SK-N-SH treated with all-trans-retinoic acid at 6 μM for 48 hours (cell line): Measurements from ENCODE around the gene SYNE1.

ENCODE experiments used
- ATAC-seq: fragments of 200-7000 bp; cut with Tn5 transposase; 3 replicates; pipeline ENCODE4 v1.9.1; 2020; ENCODE audit warnings: mild to moderate bottlenecking, moderate library complexity
- ARNTL ChIP-seq: fragments of 450-650 bp; formaldehyde crosslinking; IDR thresholded peaks from 2 replicates; pipeline ENCODE4 v1.5.0; 2020; ENCODE audit warnings: low read depth, mild to moderate bottlenecking, moderate library complexity, borderline replicate concordance
- BACH2 ChIP-seq: fragments of 250-450 bp; sonication (Bioruptor Pico); IDR thresholded peaks from 2 replicates; pipeline ENCODE4 v1.9.0; 2021; ENCODE audit warnings: mild to moderate bottlenecking, borderline replicate concordance
- CSDC2 ChIP-seq: fragments of 250-450 bp; sonication (Bioruptor Pico); IDR thresholded peaks from 2 replicates; pipeline ENCODE4 v1.5.0; 2020; ENCODE audit warnings: mild to moderate bottlenecking, moderate library complexity
- ESRRG ChIP-seq: fragments of 250-450 bp; sonication (Bioruptor Pico); IDR thresholded peaks from 2 replicates; pipeline ENCODE4 v1.6.1; 2021; ENCODE audit warnings: mild to moderate bottlenecking
- GLIS3 ChIP-seq: fragments of 250-450 bp; sonication (Bioruptor Pico); IDR thresholded peaks from 2 replicates; pipeline ENCODE4 v1.5.0; 2020; ENCODE audit warnings: mild to moderate bottlenecking, moderate library complexity
- ISL1 ChIP-seq: fragments of 250-450 bp; sonication (Bioruptor Pico); IDR thresholded peaks from 2 replicates; pipeline ENCODE4 v2.1.2; 2022; ENCODE audit warnings: mild to moderate bottlenecking, moderate library complexity
- PPARA ChIP-seq: fragments of 250-450 bp; sonication (Bioruptor Pico); IDR thresholded peaks from 2 replicates; pipeline ENCODE4 v1.5.0; 2020; ENCODE audit warnings: mild to moderate bottlenecking, borderline replicate concordance
- RARB ChIP-seq: fragments of 250-450 bp; sonication (Bioruptor Pico); IDR thresholded peaks from 2 replicates; pipeline ENCODE4 v1.8.0; 2021; ENCODE audit warnings: mild to moderate bottlenecking, moderate library complexity
- ZC3H10 ChIP-seq: fragments of 250-450 bp; sonication (Bioruptor Pico); IDR thresholded peaks from 2 replicates; pipeline ENCODE4 v1.5.1; 2021; ENCODE audit warnings: mild to moderate bottlenecking, moderate library complexity
- ZFP3 ChIP-seq: fragments of 250-450 bp; sonication (Bioruptor Pico); IDR thresholded peaks from 2 replicates; pipeline ENCODE4 v1.5.0; 2020; ENCODE audit warnings: mild to moderate bottlenecking, moderate library complexity
- ZFP30 ChIP-seq: fragments of 450-650 bp; formaldehyde crosslinking; IDR thresholded peaks from 2 replicates; pipeline ENCODE4 v1.5.0; 2022; ENCODE audit warnings: mild to moderate bottlenecking, moderate library complexity
- ZNF565 ChIP-seq: fragments of 450-650 bp; formaldehyde crosslinking; conservative IDR thresholded peaks from 2 replicates; pipeline ENCODE4 v1.5.0; 2020; ENCODE audit warnings: low read depth, mild to moderate bottlenecking, moderate library complexity
- ZNF70 ChIP-seq: fragments of 450-650 bp; formaldehyde crosslinking; IDR thresholded peaks from 2 replicates; pipeline ENCODE4 v1.5.0; 2020; ENCODE audit warnings: mild to moderate bottlenecking, moderate library complexity
- ZNF8 ChIP-seq: fragments of 450-650 bp; formaldehyde crosslinking; IDR thresholded peaks from 2 replicates; pipeline ENCODE4 v1.5.0; 2020; ENCODE audit warnings: mild to moderate bottlenecking, moderate library complexity
- TF ChIP-seq, protein P1 (sequence below): fragments of 250-450 bp; sonication (Bioruptor Pico); IDR thresholded peaks from 2 replicates; pipeline ENCODE4 v1.5.1; 2020; ENCODE audit warnings: low read depth, mild to moderate bottlenecking, moderate library complexity
- TF ChIP-seq, protein P2 (sequence below): fragments of 250-450 bp; sonication (Bioruptor Pico); IDR thresholded peaks from 2 replicates; pipeline ENCODE4 v1.5.1; 2021; ENCODE audit warnings: mild to moderate bottlenecking, moderate library complexity
- TF ChIP-seq, protein P3 (sequence below): fragments of 250-450 bp; sonication (Bioruptor Pico); IDR thresholded peaks from 2 replicates; pipeline ENCODE4 v1.8.0; 2021; ENCODE audit warnings: low read depth, mild to moderate bottlenecking, moderate library complexity, borderline replicate concordance
- TF ChIP-seq, protein P4 (sequence below): fragments of 250-450 bp; sonication (Bioruptor Pico); IDR thresholded peaks from 2 replicates; pipeline ENCODE4 v1.8.0; 2020; ENCODE audit warnings: mild to moderate bottlenecking, moderate library complexity, borderline replicate concordance
- TF ChIP-seq, protein P5 (sequence below): fragments of 250-450 bp; sonication (Bioruptor Pico); IDR thresholded peaks from 2 replicates; pipeline ENCODE4 v1.5.0; 2020; ENCODE audit warnings: mild to moderate bottlenecking, moderate library complexity

Gene SYNE1

DNA sequence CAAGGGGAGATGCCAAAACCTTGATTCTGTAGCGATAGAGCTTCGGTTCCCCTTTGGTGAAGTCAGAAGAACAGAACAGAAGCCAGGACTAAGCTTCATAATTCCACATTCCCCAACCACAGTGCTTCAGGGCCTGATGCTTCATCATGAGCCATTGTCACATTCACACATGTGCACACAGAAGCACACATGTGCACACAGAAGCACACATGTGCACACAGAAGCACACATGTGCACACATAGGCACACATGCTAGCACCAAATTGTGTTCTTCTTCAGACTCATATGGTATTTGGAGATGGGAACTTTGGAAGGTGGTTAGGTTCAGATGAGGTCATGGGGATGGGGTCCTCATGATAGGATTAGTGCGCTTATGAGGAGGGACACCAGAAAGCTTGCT, 183.2 kb downstream of the SYNE1 start:
- ATAC-seq, result no peak
- TF ChIP-seq, protein P1, sequence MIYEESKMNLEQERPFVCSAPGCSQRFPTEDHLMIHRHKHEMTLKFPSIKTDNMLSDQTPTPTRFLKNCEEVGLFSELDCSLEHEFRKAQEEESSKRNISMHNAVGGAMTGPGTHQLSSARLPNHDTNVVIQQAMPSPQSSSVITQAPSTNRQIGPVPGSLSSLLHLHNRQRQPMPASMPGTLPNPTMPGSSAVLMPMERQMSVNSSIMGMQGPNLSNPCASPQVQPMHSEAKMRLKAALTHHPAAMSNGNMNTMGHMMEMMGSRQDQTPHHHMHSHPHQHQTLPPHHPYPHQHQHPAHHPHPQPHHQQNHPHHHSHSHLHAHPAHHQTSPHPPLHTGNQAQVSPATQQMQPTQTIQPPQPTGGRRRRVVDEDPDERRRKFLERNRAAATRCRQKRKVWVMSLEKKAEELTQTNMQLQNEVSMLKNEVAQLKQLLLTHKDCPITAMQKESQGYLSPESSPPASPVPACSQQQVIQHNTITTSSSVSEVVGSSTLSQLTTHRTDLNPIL (CRISPR knock-in tag), result no peak
- TF ChIP-seq ZNF565 (CRISPR knock-in tag) (no peak), ESRRG (CRISPR knock-in tag) (no peak)
- TF ChIP-seq, protein P2, sequence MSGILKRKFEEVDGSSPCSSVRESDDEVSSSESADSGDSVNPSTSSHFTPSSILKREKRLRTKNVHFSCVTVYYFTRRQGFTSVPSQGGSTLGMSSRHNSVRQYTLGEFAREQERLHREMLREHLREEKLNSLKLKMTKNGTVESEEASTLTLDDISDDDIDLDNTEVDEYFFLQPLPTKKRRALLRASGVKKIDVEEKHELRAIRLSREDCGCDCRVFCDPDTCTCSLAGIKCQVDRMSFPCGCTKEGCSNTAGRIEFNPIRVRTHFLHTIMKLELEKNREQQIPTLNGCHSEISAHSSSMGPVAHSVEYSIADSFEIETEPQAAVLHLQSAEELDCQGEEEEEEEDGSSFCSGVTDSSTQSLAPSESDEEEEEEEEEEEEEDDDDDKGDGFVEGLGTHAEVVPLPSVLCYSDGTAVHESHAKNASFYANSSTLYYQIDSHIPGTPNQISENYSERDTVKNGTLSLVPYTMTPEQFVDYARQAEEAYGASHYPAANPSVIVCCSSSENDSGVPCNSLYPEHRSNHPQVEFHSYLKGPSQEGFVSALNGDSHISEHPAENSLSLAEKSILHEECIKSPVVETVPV, result no peak

DNA sequence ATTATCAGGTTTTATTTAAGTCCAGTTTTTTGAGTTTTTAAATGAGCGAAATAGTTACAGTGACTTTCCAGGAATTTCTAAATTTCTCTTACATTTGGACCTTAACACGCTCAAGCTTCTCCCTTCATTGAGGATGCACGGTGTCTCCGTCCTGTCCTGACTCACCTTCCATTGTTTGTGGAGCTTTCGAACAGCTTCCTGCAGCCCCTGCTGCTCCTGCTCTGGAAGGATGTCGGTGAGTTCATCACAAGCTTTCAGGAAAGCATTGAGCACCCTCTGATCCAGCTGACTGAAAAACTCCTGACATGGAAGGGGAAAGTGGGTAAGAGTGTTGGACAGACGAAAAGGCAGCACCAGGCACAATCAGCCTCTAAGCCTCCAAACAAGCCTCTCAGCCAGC, 183.7 kb downstream of the SYNE1 start:
- TF ChIP-seq ZFP3 (CRISPR knock-in tag), result no peak
- TF ChIP-seq, protein P1 (CRISPR knock-in tag), result no peak
- no peak for TF ChIP-seq ZNF565 (CRISPR knock-in tag)
- TF ChIP-seq, protein P3, sequence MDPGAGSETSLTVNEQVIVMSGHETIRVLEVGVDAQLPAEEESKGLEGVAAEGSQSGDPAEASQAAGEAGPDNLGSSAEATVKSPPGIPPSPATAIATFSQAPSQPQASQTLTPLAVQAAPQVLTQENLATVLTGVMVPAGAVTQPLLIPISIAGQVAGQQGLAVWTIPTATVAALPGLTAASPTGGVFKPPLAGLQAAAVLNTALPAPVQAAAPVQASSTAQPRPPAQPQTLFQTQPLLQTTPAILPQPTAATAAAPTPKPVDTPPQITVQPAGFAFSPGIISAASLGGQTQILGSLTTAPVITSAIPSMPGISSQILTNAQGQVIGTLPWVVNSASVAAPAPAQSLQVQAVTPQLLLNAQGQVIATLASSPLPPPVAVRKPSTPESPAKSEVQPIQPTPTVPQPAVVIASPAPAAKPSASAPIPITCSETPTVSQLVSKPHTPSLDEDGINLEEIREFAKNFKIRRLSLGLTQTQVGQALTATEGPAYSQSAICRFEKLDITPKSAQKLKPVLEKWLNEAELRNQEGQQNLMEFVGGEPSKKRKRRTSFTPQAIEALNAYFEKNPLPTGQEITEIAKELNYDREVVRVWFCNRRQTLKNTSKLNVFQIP (CRISPR knock-in tag), result no peak
- no peak for TF ChIP-seq PPARA (CRISPR knock-in tag)
- TF ChIP-seq CSDC2, result no peak
- no peak for TF ChIP-seq ZC3H10
- no peak for TF ChIP-seq ZFP30 (CRISPR knock-in tag)
- TF ChIP-seq, protein P4, sequence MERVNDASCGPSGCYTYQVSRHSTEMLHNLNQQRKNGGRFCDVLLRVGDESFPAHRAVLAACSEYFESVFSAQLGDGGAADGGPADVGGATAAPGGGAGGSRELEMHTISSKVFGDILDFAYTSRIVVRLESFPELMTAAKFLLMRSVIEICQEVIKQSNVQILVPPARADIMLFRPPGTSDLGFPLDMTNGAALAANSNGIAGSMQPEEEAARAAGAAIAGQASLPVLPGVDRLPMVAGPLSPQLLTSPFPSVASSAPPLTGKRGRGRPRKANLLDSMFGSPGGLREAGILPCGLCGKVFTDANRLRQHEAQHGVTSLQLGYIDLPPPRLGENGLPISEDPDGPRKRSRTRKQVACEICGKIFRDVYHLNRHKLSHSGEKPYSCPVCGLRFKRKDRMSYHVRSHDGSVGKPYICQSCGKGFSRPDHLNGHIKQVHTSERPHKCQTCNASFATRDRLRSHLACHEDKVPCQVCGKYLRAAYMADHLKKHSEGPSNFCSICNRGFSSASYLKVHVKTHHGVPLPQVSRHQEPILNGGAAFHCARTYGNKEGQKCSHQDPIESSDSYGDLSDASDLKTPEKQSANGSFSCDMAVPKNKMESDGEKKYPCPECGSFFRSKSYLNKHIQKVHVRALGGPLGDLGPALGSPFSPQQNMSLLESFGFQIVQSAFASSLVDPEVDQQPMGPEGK (CRISPR knock-in tag), result no peak
- TF ChIP-seq RARB, result no peak
- no peak for TF ChIP-seq BACH2
- no peak for TF ChIP-seq GLIS3 (CRISPR knock-in tag)
- TF ChIP-seq ARNTL (CRISPR knock-in tag), result no peak
- TF ChIP-seq ISL1, result no peak
- TF ChIP-seq ZNF70 (CRISPR knock-in tag), result no peak
- TF ChIP-seq ZNF8 (CRISPR knock-in tag), result no peak
- no peak for ATAC-seq

DNA sequence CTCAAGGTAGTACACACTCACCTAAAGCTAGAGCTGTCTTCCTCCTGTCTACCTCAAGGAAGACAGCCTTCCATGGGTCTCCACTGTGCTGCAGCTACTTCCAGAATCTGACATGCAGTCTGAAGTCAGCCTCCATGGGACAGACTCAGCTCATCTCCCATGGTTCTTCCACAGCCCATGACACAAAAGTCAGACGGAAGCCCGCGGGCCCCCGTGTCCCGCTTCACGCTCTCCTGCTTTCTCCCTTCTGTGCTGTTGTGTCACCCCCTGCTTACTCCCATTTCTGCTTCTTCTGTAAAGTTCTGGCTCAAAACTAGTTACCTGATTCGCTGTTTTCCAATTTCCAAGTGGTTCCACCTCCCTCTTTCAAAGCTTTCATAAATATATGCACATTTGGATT, 184.5 kb downstream of the SYNE1 start:
- no peak for ATAC-seq
- no peak for TF ChIP-seq ZFP30 (CRISPR knock-in tag)
- TF ChIP-seq, protein P4 (CRISPR knock-in tag), result no peak
- TF ChIP-seq ZNF565 (CRISPR knock-in tag), result no peak
- TF ChIP-seq PPARA (CRISPR knock-in tag), result no peak
- no peak for TF ChIP-seq ZFP3 (CRISPR knock-in tag)
- TF ChIP-seq ARNTL (CRISPR knock-in tag), result no peak
- no peak for TF ChIP-seq ZNF8 (CRISPR knock-in tag)
- TF ChIP-seq, protein P5, sequence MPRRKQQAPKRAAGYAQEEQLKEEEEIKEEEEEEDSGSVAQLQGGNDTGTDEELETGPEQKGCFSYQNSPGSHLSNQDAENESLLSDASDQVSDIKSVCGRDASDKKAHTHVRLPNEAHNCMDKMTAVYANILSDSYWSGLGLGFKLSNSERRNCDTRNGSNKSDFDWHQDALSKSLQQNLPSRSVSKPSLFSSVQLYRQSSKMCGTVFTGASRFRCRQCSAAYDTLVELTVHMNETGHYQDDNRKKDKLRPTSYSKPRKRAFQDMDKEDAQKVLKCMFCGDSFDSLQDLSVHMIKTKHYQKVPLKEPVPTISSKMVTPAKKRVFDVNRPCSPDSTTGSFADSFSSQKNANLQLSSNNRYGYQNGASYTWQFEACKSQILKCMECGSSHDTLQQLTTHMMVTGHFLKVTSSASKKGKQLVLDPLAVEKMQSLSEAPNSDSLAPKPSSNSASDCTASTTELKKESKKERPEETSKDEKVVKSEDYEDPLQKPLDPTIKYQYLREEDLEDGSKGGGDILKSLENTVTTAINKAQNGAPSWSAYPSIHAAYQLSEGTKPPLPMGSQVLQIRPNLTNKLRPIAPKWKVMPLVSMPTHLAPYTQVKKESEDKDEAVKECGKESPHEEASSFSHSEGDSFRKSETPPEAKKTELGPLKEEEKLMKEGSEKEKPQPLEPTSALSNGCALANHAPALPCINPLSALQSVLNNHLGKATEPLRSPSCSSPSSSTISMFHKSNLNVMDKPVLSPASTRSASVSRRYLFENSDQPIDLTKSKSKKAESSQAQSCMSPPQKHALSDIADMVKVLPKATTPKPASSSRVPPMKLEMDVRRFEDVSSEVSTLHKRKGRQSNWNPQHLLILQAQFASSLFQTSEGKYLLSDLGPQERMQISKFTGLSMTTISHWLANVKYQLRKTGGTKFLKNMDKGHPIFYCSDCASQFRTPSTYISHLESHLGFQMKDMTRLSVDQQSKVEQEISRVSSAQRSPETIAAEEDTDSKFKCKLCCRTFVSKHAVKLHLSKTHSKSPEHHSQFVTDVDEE, result no peak
- TF ChIP-seq, protein P3 (CRISPR knock-in tag), result no peak
- no peak for TF ChIP-seq GLIS3 (CRISPR knock-in tag)
- no peak for TF ChIP-seq ZNF70 (CRISPR knock-in tag)
- TF ChIP-seq, protein P1 (CRISPR knock-in tag), result no peak
- no peak for TF ChIP-seq ZC3H10
- TF ChIP-seq, protein P2, result no peak
